GM19395 (cell line): Measurements from ENCODE around the gene MSLN.
"Not testable (repeated sequence)": the region's sequence is repeated elsewhere in the genome, so short reads cannot be mapped to it uniquely, and the experiment has no call there.

ENCODE experiments used
- ATAC-seq: cut with Tn5 transposase; IDR thresholded peaks from one replicate; pipeline ENCODE4 v1.9.1; 2021; ENCODE audit warnings: mild to moderate bottlenecking, moderate library complexity; ENCODE audit not compliant: unreplicated experiment

Gene MSLN

GRCh38 chr16:754121-754607 lies 6.4 kb upstream of the MSLN start:
- ATAC-seq, result not testable (repeated sequence)

GRCh38 chr16:754656-755055 lies 5.9 kb upstream of the MSLN start:
- no peak for ATAC-seq

- no peak for ATAC-seq
Measured at GRCh38 chr16:756428-756827, 4.1 kb upstream of the MSLN start.

GRCh38 chr16:759110-759910 lies 1.2 kb upstream of the MSLN start:
- ATAC-seq, result no peak

- no peak for ATAC-seq
Measured at GRCh38 chr16:760065-760464, 469 bp upstream of the MSLN start.

- ATAC-seq, result no peak
Measured at GRCh38 chr16:761625-762513, 1.3 kb downstream of the MSLN start.

GRCh38 chr16:762595-763268 lies 2.2 kb downstream of the MSLN start:
- ATAC-seq, result no peak

- ATAC-seq, result no peak
Measured at GRCh38 chr16:763369-764183, 3.0 kb downstream of the MSLN start.

GRCh38 chr16:764184-764750 lies 3.7 kb downstream of the MSLN start:
- no peak for ATAC-seq

- ATAC-seq, result no peak
Measured at GRCh38 chr16:764848-765487, 4.4 kb downstream of the MSLN start.

- no peak for ATAC-seq
Measured at GRCh38 chr16:765488-765865, 4.9 kb downstream of the MSLN start.

GRCh38 chr16:766008-766819 lies 5.7 kb downstream of the MSLN start:
- ATAC-seq, result no peak

- ATAC-seq, result no peak
Measured at GRCh38 chr16:766820-767640, 6.5 kb downstream of the MSLN start.

- ATAC-seq, result no peak
Measured at GRCh38 chr16:767743-768235, 7.3 kb downstream of the MSLN start.

- no peak for ATAC-seq
Measured at GRCh38 chr16:768428-768827, 7.9 kb downstream of the MSLN start.

- ATAC-seq, result no peak
Measured at GRCh38 chr16:769184-769784, 8.8 kb downstream of the MSLN start.

- ATAC-seq, result no peak
Measured at GRCh38 chr16:769934-770333, 9.4 kb downstream of the MSLN start.
